NCI-H82 treated with DMSO at 0.1 percent for 48 hours (cell line): Measurements from ENCODE around the gene DOK7.

ENCODE experiments used
- DNase-seq: peaks from one replicate; lab custom pipeline; 2025; ENCODE audit not compliant: unreplicated experiment; lab: John Stamatoyannopoulos, UW

DOK7 gene

GRCh38 chr4:3462321-3462789 lies 751 bp upstream of the DOK7 start:
- DNase-seq, result no peak

GRCh38 chr4:3463556-3464348 lies 646 bp downstream of the DOK7 start:
- no peak for DNase-seq

- DNase-seq, result no peak
Observed at GRCh38 chr4:3464349-3464905, 1.3 kb downstream of the DOK7 start.

- no peak for DNase-seq
Observed at GRCh38 chr4:3464911-3465697, 2.0 kb downstream of the DOK7 start.

- DNase-seq, result no peak
Observed at GRCh38 chr4:3465698-3466671, 2.9 kb downstream of the DOK7 start.

GRCh38 chr4:3466691-3467600 lies 3.8 kb downstream of the DOK7 start:
- DNase-seq, result no peak

GRCh38 chr4:3467601-3468031 lies 4.5 kb downstream of the DOK7 start:
- DNase-seq, result no peak

- no peak for DNase-seq
Observed at GRCh38 chr4:3468154-3468553, 5.0 kb downstream of the DOK7 start.

- no peak for DNase-seq
Observed at GRCh38 chr4:3468804-3469203, 5.7 kb downstream of the DOK7 start.

GRCh38 chr4:3469386-3470243 lies 6.5 kb downstream of the DOK7 start:
- DNase-seq, result no peak

GRCh38 chr4:3470244-3471097 lies 7.4 kb downstream of the DOK7 start:
- DNase-seq, result no peak

GRCh38 chr4:3471098-3471760 lies 8.1 kb downstream of the DOK7 start:
- no peak for DNase-seq

GRCh38 chr4:3471886-3472285 lies 8.8 kb downstream of the DOK7 start:
- DNase-seq, result no peak

GRCh38 chr4:3472411-3473141 lies 9.5 kb downstream of the DOK7 start:
- no peak for DNase-seq

- DNase-seq, result no peak
Observed at GRCh38 chr4:3473181-3473950, 10.3 kb downstream of the DOK7 start.
